ENCODE measurements around the gene PREX1.

The PREX1 gene

DNA sequence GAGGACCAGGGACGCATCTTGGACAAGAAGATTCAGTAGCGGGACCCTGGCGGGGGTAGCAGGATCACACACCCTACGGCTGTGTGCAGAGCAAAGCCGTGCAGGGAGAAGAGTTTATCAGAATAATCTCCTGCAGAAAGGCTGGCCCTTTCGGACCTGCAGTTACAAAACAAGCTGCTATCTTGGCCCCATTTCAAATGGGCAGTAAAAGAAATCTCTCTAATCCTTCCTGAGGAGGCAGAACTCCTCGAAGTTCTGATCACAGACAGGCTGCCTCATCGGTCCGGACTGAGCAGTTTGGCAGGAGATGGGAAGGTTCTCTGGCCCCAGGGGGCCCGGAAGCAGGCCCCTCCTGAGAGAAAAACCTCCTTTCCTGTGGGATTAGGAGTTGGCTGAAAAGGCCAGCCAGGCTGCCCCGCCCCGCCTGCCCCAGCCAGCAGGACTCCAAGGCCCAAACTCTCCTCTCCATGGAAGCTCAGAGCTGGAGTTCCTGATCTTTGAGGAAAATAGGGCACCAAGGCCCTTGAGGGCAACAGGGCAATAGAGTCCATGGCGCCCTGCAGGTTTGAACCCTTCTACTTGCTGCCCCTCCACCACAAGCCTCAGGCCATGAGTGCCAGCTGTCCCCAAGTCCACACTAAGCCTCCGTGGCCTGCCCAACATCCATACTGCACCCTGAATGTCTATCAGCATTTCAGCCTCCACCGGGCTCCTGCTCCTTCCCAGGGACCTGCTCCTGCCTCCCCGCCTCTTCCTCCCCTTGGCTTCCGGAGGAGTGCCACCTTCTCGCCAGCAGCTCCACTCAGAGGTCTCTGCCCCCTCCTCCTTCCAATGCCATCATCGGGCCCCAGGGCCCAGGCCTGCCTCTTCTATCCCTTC, 141.3 kb downstream of the PREX1 start:
- peak in 1 of 56 donors; percentile 9 for DNase-seq

DNA sequence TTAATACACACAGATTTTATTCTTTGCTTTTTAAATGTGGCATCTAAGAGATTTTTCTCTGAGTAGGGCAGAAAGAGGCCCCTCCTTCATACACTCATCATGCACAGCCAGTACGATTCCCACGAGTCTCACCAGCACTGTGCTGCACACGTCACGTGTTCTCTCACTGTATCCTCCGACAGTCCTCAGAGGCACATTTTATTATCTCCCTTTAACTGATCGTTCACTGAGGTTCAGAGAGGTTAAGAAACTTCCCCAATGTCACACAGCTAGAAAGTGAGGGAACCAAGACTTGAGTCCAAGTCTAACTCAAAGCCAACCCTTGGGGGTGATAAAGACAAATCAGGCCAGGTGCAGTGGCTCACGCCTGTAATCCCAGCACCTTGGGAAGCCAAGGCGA, 142.5 kb downstream of the PREX1 start:
- DNase-seq, result no peak

DNA sequence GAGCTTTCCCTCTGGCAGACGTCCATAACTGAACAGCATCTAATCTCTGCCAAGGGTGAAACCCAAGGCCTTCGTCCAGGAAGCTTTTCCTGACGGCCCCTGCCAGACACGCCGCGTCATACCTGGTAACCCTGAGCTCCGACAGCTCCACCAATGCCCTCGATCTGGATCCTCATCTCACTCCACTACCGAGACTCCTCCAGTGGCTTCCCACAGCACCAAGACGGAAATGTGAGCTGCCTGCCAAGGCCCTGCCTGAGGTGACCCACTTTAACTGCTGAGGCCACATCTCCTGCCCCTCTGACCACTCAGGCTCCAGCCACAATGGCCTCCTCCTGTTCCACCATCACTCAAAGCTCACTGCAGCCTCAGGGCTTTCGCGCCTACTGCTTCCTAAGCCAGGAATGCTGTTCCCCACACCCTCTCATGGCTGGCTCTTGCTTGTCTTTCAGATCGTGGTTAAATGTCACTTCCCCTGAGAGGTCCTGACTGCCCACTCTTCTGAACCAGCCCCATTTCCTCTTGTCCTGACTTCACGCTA, 143.2 kb downstream of the PREX1 start:
- no peak for DNase-seq

GRCh38 chr20:48683467-48684175, 144.2 kb downstream of the PREX1 start:
- DNase-seq, result no peak

DNA sequence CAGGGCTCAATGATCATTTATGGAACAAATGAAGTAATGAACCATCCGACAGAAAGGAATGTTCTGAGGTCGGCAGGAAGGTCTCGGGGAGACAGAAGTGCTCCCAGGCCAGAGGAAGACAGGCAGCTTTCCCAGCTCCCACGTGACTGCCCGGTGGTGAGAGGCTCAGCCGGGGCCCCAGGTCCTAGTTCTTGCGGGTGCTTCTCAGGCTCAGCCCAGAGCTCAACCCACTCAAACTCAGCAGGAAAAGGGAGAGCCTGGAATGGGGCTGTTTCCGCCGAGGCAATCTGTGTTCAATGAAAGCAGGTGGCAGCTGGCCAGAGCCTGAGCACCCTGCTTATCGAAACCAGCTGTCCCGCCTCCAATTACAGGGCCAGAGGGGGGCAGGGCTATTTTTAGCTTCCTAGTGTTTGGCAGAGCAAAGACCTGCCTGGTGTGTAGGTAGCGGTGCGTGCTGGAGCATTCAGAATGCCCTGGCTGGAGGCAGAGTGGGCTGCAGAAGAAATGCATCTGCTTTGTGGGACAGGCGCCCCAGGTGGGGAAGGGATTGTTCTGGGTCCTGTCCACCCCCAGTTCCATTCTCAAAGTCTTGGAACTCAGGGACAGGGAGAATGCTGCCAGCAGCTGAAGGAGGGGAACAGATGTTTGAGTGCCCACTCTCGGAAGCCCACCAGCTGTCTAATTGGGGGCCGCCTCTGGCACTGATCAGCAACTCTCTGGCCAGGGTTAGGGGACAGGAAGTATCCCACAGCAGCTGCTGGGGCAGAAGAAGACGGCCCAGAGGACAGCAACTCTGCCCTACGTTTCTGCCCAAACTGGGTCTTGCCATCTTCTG, 145.1 kb downstream of the PREX1 start:
- DNase-seq, result peak in 46 of 56 donors; percentile 18 to 88 (median 54)

DNA sequence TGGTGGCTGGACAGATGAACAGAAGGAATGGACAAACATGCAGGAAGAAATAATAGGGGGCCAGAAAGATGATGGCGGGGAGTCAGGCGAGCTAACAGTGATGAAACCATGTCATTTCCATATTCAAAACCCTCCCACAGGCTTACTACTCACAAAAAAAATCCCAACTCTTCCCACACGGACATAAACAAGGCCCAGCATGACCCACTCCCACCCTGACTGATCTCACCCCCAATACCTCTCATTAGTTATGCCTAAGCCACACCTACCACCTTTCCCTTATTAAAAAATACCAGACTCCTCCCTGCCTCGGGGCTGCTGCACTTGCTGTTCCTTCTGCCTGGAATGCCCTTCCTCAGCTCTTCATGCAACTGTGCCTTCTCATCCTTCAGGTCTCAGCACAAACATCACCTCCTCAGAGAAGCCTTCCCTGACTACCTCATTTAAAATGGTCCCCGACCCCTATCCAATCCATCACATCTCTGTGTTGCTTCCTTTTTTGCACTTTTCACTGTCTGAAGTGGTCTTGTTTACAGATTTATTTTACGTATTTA, 145.8 kb downstream of the PREX1 start:
- DNase-seq, result no peak

DNA sequence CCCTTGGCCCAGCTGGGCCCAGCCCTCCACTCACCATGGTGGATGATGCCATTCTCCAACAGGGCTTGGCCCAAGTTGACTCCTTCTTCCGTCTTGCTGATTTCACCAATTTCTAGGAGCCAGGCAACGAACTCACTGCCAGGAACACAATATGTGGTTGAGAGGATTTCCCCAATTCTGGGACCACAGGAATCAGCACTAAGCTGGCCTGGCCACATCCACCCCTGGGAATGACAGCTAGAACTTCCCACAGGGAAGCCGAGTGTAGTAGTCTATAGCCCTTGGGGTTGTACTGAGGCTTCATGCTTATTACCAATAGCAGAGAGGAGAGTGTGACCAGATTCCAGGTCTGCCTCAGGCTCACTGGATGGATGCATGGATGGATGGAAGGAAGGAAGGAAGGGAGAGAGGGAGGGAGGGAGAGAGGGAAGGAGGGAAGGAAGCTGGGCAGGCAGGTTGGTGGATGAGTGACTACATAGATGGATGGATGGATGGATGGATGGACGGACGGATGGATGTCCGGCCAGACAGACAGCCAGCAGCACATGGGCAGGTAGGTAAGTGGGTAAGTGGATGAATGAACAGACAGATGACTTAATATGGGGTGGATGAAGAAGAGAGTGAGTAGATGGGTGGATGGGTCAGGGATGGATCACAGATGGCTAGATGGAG, 146.5 kb downstream of the PREX1 start:
- DNase-seq, result no peak

DNA sequence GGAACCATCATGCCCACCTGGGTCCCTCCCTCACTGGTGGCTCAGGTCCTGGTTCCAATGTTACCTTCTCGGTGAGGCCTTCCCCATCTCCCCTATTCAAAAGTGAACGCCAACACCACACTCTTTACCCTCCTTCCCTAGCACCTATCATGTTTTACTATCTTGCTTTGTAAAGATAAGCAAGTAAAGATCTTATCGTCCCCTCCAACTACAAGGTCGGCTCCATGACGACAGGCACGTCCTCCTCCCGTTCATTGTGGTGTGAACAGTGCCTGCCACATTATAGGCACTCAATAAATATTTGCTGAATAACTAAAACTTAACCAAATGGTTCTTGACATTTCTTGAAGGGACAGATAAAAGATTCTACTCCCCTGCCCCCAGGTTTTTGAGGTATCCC, 147.1 kb downstream of the PREX1 start:
- DNase-seq, result no peak

GRCh38 chr20:48679599-48679998, 148.2 kb downstream of the PREX1 start:
- DNase-seq, result no peak

DNA sequence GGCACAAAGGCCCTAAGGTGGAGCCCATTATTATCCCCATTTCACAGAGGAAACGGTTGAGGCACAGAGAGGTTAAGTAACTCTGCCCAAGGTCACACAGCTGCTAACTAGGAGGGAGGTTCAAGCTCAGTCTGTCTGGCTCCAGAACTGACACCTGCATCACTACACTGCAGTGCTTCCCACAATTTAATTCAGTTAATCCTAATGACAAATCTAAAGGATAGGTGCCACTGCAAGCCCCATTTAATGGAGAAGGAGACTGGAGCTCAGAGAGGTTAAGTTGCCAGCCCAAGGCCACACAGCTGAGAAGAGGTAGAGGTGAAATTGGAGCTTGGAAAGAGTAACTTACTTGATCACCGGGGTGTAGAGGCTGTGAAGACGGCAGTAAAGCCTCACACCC, 148.8 kb downstream of the PREX1 start:
- DNase-seq, result no peak

- DNase-seq, result no peak
Observed at GRCh38 chr20:48678421-48678820, 149.4 kb downstream of the PREX1 start.

- no peak for DNase-seq
Observed at GRCh38 chr20:48676795-48677460, 150.9 kb downstream of the PREX1 start.

- no peak for DNase-seq
Observed at GRCh38 chr20:48676125-48676524, 151.7 kb downstream of the PREX1 start.

DNA sequence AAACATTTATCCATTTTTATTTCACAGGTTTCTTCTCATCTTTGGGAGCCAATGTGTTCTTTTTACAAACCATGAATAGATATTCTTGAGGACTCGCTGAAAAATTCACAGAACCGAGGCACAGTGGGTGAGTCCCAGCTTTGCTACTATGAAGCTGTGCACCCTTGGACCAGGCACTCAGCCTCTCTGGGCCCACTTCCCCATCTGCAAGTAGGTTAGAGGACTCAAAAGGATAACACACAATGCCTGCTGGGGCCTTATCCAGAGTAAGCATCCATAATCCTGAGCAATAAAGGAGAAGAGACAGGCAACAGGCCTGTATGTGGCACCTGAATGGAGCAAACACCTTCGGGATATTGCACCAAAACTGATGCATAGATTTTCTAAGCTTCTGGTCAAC, 153.3 kb downstream of the PREX1 start:
- no peak for DNase-seq

- DNase-seq, result no peak
Observed at GRCh38 chr20:48673507-48673906, 154.3 kb downstream of the PREX1 start.

DNA sequence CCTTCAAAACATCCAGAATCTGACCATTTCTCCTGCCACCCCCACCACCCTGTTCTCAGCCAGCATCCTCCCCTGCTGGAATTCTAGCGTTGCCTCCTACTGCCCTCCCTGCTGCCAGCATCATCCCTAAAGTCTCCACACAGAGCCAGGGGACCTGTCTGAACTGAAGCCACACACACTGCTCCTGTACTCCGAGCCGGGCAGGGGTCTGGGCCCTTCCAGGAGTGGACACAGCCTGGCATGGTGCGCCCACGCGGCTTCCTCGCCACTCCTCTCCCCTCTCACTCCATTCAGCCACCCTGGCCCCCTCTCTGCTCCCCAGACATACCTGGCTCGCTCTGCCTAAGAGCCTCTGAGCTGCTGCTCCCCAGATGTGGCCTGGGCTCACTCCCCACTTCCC, 155.5 kb downstream of the PREX1 start:
- no peak for DNase-seq

- DNase-seq, result no peak
Observed at GRCh38 chr20:48671141-48671540, 156.7 kb downstream of the PREX1 start.

GRCh38 chr20:48669946-48670605, 157.7 kb downstream of the PREX1 start:
- DNase-seq, result no peak

- DNase-seq, result peak in 46 of 56 donors; percentile 11 to 79 (median 52)
Observed at GRCh38 chr20:48668451-48668946, 159.3 kb downstream of the PREX1 start.
